GM12875 (cell line): Measurements from ENCODE around the gene ANKRD13C.

Source experiments
- H3K4me3 ChIP-seq: one replicate; pipeline ENCODE4 v1.5.1; 2011; ENCODE audit warnings: low read depth, low read length, control low read depth
- TF ChIP-seq, protein P1 (sequence below): IDR thresholded peaks from 2 replicates; pipeline ENCODE4 v1.5.1; 2011; ENCODE audit warnings: low read depth, mild to moderate bottlenecking, control low read depth, inconsistent platforms, low read length, moderate library complexity, borderline replicate concordance; ENCODE audit not compliant: insufficient read depth

Gene ANKRD13C, protein sequence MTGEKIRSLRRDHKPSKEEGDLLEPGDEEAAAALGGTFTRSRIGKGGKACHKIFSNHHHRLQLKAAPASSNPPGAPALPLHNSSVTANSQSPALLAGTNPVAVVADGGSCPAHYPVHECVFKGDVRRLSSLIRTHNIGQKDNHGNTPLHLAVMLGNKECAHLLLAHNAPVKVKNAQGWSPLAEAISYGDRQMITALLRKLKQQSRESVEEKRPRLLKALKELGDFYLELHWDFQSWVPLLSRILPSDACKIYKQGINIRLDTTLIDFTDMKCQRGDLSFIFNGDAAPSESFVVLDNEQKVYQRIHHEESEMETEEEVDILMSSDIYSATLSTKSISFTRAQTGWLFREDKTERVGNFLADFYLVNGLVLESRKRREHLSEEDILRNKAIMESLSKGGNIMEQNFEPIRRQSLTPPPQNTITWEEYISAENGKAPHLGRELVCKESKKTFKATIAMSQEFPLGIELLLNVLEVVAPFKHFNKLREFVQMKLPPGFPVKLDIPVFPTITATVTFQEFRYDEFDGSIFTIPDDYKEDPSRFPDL

DNA sequence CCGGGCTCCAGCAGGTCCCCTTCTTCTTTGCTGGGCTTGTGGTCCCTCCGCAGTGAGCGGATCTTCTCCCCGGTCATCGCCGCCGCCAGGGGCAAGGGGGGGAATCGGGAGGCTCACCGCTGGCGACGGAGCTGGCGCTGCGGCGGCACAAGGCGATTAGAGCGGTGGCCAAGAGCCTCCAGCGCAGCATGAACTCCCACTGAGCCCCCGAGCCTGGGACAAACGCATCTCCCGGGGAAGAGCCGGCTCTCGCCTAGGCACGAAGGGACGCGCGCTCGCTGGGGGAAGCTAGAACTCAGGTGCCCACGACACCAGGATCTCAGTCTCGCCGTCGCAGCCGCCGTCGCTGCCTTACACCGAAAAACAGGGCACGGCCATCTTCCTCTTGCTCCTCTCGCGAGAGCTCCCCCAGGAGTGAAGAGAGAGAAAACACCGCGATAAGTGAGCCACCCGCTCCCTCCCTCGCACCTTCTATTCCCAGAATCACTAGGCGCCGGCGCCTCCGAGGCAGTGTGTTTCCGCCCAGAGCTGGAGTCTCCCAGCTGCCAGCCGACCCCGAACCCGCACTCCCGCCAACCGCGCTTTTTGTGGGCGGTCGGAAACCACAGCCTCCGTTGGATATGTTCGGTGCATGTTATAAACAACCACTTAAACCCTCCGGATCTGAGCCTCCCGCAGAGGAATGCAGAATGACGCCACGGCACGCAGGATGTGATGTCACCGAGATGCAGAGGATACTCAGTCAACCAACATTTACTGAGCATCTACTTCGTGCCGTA lies at the start of gene ANKRD13C:
Gene ANKRD13C (minus strand): TSS at position 391 of the 779 bp plus-strand sequence. CDS start 314 bp downstream, at position 77.
- H3K4me3 ChIP-seq, result peak within 1 kb of the TSS; percentile 100
- TF ChIP-seq, protein P1, sequence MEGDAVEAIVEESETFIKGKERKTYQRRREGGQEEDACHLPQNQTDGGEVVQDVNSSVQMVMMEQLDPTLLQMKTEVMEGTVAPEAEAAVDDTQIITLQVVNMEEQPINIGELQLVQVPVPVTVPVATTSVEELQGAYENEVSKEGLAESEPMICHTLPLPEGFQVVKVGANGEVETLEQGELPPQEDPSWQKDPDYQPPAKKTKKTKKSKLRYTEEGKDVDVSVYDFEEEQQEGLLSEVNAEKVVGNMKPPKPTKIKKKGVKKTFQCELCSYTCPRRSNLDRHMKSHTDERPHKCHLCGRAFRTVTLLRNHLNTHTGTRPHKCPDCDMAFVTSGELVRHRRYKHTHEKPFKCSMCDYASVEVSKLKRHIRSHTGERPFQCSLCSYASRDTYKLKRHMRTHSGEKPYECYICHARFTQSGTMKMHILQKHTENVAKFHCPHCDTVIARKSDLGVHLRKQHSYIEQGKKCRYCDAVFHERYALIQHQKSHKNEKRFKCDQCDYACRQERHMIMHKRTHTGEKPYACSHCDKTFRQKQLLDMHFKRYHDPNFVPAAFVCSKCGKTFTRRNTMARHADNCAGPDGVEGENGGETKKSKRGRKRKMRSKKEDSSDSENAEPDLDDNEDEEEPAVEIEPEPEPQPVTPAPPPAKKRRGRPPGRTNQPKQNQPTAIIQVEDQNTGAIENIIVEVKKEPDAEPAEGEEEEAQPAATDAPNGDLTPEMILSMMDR, result no peak

DNA sequence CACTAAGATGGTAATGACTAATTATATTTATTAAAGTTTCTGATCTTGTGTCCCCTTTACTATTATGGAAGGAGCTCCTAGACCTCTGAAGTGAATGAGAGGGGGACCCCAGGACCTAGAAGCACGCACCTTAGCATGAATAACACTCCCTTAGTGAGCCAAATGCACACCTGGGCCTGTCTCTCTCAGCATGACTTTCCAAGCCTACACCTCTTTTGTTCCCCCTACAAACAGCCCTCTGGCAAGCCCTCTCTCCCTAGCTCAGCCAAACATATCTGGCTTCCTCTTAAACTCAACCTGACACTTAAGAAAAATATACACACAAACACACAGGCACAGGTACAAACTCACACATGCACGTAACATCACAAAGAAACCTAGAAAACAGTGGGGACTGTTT lies 49.2 kb upstream of the ANKRD13C start:
- H3K4me3 ChIP-seq, result no peak overlapping the region
- TF ChIP-seq, protein P1, result no peak

DNA sequence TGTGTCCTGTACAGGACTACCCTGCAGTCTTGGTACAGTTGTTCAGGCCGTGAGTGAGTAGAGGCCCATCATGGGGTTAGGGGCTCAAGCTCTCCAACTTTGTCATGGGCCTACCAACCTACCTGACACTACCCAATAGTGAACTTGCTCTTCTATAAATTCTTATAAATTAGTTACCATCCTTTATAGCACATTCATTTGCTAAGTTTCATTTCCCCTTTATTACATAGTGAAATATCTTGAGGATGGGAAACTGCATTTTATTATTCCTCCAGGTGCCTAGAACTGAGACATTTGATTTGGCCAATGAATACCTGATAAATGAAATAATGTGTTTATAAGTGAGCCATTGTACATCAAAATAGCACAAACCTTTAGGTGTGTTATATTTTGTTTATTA lies 47.5 kb upstream of the ANKRD13C start:
- TF ChIP-seq, protein P1, result no peak

DNA sequence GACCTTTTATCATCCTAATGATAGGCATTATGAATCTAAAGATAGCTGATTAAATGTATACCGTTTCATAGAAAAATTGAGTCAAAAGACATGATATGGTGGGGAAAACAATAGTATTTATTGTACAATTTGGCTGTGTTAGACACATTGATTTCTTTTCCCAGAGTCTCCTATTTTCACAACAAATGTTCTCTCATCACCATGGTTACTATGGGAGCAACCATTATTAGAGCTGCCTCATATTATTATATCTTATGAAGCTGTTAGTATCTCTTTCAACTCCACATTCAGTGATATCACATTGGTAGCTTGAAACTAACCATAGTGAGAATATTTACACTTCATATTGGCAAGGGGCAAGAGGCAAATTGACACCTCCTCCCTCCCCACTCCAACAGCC lies 45.8 kb upstream of the ANKRD13C start:
- TF ChIP-seq, protein P1, result no peak
- no peak overlapping the region for H3K4me3 ChIP-seq

More for the DNA sequence above, 47.5 kb upstream of the ANKRD13C start:
- no peak overlapping the region for H3K4me3 ChIP-seq

DNA sequence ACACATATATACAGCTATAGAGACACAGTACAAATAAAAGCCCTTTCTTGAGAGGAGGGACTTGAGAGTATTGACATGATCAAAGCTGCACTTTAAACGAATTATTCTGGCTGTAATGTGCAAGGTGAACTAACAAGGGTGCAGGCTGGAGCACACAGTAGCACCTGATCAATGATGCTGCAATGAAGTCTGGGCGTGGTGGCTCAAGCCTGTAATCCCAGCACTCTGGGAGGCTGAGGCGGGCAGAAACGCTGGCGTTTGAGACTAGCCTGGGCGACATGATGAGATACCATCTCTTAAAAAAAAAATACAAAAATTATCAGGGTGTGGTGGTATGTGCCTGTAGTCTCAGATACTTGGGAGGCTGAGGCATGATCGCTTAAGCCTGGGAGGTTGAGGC lies 42.5 kb upstream of the ANKRD13C start:
- TF ChIP-seq, protein P1, result no peak
- no peak overlapping the region for H3K4me3 ChIP-seq

DNA sequence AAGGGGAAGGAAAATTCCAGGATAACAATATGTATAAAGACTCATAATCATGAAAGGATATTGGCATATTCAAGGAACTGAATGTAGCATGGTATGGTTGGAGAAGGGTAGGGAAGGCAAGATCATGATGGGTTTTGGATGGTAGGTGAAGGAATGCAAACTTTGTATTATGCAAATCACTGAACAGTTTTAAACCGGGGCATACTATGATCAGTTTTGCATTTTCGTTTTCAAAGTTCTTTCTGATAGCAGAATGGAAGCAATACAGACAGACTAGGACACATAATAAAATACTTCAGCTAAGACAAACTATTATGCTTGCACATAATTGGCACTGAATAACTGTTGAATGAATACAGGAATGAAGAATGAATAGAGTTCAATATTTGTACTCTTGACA lies 42.1 kb upstream of the ANKRD13C start:
- H3K4me3 ChIP-seq, result no peak overlapping the region
- TF ChIP-seq, protein P1, result no peak
